HG03575 (cell line): ENCODE data around the gene PDE4D.

Source experiments
- ATAC-seq: cut with Tn5 transposase; IDR thresholded peaks from one replicate; pipeline ENCODE4 v1.9.1; 2021; ENCODE audit not compliant: unreplicated experiment, insufficient number of reproducible peaks, low FRiP score; ENCODE audit errors: extremely low read depth

Gene PDE4D

DNA sequence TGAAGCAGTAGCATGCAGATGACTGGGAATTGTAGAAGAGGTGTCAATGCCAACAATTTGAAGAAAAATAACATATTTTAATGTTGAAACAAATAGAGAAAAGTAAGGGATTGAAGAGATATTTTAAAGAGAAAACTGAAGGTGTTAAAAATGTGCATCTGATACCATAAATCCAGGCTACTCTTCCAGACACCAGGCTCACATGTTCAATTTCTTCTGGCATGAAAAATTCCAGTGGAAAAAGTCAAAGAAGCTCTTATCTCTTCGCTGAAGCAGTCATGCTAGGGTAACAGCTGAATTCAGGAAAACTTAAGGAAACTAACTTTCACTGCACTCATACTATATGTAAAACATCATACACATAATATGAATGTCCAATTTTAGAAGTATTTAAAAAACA lies 335.0 kb downstream of the PDE4D start:
- ATAC-seq: no peak

- ATAC-seq: no peak
Observed at GRCh38 chr5:59557572-59557971, 336.0 kb downstream of the PDE4D start.

- ATAC-seq: no peak
Observed at GRCh38 chr5:59555596-59555995, 337.9 kb downstream of the PDE4D start.

DNA sequence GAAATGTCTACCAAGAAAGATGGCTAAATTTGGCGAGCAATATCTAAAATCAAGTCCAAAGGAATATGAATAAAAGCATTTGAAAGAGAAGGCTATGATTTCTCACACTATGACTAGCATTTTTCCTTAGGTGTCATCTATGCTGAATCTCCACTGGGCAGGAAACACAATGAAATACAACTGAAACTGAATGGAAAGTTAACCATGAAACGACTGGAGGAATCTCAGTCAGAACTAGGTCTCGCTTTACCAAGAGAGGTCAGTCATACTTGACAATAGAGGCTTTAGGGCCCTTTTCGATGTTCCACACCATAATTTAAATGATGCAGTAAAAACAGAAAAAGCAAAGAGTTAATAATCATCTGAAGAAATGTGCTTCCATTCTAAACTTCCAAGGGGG lies 339.0 kb downstream of the PDE4D start:
- no peak for ATAC-seq

- no peak for ATAC-seq
Observed at GRCh38 chr5:59553992-59554391, 339.5 kb downstream of the PDE4D start.

DNA sequence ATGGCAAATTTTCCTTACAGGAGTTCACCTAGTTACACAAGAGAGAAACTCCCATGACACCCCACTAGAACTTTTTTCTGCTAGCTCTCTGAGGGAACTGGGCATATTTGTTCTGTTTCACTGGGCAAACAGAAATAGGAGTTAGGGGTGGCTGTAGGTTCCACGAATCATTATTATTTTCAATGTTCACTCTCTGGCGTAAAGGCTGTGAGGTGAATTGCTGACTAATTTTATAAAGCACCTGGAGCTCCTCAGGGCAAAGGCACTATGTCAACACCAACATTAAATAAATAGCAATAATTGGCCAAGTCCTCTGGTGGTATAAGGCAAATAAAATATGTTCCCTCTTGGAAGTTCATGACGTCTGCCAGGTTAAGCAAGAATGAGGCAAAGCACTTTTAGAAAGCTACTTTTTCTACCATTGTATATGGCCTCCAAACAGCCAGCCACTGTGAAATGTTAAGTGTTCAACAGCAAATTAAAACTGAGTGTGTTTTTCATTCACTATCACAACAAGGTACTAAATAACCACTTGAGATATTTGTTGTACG lies 344.6 kb downstream of the PDE4D start:
- no peak for ATAC-seq

DNA sequence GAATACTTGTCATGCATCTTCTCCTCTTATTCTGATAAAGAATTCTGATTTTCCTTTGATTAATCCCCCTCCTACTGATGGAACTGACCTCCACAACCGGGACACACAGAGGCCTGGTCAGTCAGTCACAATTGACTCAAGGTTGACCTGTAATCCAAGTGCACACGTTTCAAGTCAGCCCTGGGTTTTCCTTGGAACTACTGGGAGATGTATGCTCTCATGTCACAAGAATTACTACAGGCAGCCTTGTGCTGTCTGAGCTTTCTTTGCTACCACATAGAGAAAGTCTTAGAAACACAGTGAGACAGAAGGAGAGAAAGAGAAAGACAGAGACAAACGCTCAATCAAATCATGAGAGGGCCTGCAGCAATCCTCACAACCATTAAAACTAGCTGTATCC lies 345.8 kb downstream of the PDE4D start:
- ATAC-seq: no peak

GRCh38 chr5:59544573-59544972 lies 349.0 kb downstream of the PDE4D start:
- no peak for ATAC-seq

DNA sequence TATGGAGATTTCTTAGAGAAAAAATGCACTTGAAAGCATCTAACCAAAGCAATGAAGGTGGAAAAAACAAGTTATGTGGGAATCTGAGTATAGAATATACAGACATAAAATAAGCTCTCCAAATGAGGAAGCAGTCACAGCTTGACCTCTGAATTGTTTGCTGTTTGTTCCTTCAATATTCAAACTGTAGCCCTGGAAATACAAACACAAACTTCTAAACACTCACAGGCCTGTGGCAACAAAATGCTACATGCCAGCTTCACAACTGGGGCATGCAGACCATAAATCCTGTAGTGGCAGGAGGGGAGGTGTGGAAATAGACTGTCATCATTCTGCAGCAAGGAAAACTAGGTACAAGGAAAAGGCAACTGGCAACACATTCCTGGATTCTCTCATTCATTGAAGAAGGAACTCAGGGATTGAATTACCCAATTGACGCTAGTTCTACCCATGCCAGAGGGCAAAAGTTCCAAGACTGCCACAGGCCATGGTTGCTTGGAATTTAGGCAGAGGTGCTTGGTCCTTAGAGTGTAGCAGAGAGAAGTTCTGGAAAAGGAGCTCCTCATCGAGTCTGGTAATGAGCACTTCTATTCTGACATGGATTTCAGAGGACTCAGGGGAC lies 349.6 kb downstream of the PDE4D start:
- ATAC-seq: no peak

DNA sequence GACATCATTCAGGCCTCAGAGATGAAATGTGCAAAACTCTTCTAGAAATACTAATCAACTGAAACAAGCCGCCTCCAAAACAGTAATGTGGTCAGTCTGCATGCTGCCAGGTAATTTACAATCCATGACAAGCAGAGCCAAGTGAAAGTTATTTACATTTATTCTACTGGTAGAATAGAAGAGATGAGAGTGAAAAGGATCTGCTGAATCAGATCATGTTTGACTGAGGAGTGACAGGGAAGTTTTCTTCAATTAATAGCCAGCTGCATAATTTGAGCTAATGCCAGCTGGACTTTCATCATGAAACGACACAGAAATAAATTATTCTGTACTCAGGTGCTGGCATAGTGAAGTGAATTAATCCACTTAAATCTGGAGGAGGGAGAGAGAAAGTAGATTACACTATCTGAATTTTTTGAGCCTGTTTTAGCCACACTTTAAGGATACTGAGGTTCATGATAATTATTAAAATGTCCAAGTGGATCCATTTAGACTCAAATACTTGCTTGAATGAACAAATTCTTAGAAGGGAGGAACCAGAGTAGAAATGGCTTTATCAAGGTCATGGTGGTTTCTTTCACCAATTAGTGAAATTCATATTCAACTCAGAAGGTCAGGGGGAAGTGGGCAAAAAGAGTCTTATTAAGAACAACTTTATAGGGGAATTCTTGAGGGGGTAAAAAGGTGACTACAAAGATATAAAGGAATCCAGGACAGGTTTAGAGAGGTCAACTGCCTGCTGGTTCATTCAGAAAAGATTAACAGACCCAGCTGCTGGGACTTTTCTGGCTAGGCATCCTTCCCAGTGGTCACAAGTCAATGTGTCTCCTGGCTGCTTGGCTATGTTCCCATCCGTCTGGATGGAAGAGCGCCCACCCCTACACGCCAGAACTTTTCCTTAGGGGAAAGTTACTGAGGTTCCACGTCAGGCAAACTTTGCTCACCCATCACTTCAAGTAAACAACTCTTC lies 350.4 kb downstream of the PDE4D start:
- ATAC-seq: no peak

DNA sequence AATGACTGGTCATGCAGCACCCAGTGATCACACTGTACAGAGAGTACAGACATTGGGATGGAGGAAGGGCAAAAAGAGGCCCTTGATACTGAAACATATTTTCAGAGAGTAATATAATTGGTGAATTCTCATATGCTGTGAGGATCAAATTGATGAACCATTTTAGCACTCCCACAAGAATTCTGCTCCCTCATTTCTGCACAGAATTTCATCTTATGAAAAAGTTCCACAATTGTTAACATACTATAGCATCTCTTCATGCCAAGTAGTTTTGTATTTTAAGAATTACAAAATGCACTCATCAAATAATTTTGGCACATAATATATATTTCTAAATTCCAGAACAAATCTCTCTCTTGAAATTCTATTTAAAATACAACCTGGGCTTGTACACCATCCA lies 351.2 kb downstream of the PDE4D start:
- ATAC-seq: no peak

GRCh38 chr5:59540366-59540765 lies 353.2 kb downstream of the PDE4D start:
- no peak for ATAC-seq

DNA sequence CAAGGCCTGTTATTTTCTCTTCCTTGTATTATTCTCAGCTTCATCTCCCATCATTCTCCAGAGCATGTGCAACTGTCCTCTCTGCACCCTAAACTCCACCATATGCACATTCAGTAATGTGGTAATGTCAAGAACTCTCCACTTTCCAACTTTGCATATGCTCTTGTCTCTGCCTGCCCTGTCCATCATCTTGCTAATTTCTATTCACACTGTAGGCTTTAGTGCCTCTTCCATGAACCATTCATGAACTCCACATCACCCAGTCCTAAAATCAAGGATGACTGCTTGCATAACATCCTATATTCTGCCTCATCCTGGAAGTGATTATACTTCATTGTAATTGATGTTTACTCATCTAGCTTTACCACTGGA lies 354.8 kb downstream of the PDE4D start:
- no peak for ATAC-seq

- no peak for ATAC-seq
Observed at GRCh38 chr5:59537961-59538749, 355.4 kb downstream of the PDE4D start.

- no peak for ATAC-seq
Observed at GRCh38 chr5:59536875-59537274, 356.7 kb downstream of the PDE4D start.

DNA sequence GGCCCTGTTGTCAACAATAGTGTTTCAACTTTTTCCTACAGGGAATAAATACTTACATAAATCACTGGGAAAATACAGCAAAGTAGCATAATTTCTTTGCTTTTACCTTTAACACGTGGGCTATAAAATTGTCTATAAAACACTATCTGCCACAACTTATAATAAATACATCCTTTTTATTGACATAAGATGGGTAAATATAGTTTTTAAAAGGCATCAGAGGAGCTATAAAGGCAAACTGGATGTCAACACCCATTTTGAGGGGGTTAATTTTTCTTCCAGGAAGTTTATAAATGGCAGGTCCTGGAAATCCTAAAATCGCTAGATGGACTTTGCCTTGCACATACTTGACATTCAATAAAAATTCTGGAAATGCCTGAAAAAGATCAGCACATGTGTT lies 358.0 kb downstream of the PDE4D start:
- ATAC-seq: no peak

DNA sequence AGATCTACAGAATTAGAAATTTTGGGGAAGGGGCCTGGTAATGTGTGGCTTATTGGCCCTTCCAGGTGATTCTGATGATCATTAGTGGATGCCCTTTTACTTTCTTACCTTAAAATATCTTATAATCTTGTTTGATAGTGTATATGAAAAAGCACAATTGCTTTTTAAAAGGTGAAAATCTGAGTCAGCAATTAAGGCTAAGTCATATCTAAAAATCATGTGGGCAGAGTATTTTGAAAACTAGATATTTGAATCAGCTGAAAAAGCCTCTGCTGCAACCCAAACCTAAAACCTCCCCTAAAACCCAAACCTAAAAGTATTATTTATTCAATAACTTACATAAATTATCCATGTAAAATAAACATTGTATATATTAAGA lies 359.8 kb downstream of the PDE4D start:
- no peak for ATAC-seq

GRCh38 chr5:59532979-59533729 lies 360.4 kb downstream of the PDE4D start:
- no peak for ATAC-seq

DNA sequence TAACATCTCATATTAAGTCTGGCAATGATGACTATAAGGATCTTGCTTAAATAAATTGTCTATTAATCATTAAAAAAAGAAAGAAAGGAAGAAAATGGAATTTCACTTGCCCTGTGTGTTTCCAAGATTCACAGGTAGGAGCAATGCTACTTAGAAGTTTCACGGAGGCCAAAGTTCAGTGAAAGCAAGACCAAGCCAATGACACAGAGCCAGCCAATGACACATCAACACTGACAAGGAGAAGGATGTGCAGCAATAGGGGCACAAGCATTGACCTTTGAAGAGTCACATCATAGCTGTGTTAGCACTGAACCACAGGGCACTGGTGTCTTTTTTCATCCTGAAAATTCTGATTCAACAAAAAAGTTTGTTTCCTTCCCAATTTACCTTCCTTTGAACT lies 364.3 kb downstream of the PDE4D start:
- no peak for ATAC-seq
